SK-N-MC (cell line): ENCODE data around the gene DUSP16.

Experiments
- DNase-seq: peaks from one replicate; pipeline ENCODE4 v3.0.0-alpha.2; 2011; ENCODE audit warnings: low read depth, low spot score
- H3K27ac ChIP-seq: fragments of 200-600 bp; sonication (generic); 2 replicates; pipeline ENCODE4 v1.5.1; 2016; ENCODE audit warnings: mixed run types
- H3K36me3 ChIP-seq: fragments of 200-600 bp; sonication (generic); 2 replicates; pipeline ENCODE4 v1.6.1; 2017; ENCODE audit warnings: antibody characterized with exemption, low read length, mixed read lengths; ENCODE audit not compliant: insufficient read depth
- H3K4me3 ChIP-seq: fragments of 200-600 bp; sonication (generic); 2 replicates; pipeline ENCODE4 v1.5.1; 2016
- H3K9ac ChIP-seq: fragments of 200-600 bp; sonication (generic); 2 replicates; pipeline ENCODE4 v1.8.0; 2017; ENCODE audit warnings: mixed run types, mixed read lengths; ENCODE audit not compliant: insufficient read length
- H3K9me3 ChIP-seq: fragments of 200-600 bp; sonication (generic); 2 replicates; pipeline ENCODE4 v1.6.1; 2017; ENCODE audit warnings: low read depth, mild to moderate bottlenecking, antibody characterized with exemption, low read length, moderate library complexity, mixed read lengths
- EZH2 ChIP-seq: fragments of 200-600 bp; sonication (generic); IDR thresholded peaks from one replicate; pipeline ENCODE4 v1.6.1; 2017; ENCODE audit warnings: antibody characterized with exemption
- FOXP2 ChIP-seq: optimal IDR thresholded peaks from 2 replicates; pipeline ENCODE3; 2011; ENCODE audit warnings: mild to moderate bottlenecking, moderate library complexity; ENCODE audit not compliant: insufficient read depth; ENCODE audit errors: extremely low read length, control extremely low read depth
- POLR2AphosphoS5 ChIP-seq: IDR thresholded peaks from 2 replicates; pipeline ENCODE4 v1.6.1; 2012; ENCODE audit warnings: mild to moderate bottlenecking, low read depth, low read length, borderline replicate concordance

Gene DUSP16

DNA sequence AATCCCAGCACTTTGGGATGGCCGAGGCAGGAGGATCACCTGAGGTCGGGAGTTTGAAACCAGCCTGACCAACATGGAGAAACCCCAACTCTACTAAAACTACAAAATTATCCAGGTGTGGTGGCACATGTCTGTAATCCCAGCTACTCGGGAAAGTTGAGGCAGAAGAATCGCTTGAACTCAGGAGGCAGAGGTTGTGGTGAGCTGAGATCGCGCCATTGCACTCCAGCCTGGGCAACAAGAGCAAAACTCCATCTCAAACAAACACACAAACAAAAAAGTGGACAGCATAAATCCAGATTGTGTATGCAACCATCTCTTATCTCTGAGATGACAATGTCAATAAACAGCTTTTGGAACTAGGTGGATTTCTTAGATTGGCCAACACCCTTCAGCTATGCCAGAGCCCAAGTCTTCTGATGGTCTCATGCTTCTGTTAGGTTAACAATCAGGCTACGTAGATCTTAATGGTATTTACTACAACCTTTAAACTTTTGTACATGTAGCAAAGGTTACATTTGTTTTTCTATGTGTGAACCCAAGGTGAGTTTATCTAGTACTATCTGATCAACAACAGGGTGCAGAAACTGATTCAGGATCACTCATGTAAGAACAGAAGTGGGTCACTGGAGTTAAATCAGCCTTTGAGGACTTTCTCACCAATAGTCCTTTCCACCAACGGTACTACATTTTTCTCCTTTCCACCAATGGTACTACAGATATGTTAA is 73.7 kb downstream of the DUSP16 start:
- Histone ChIP-seq H3K9me3 (no peaks in the 10 kb centered on the region), H3K4me3 (no peak overlapping the region), H3K36me3 (peaks cover 3% of the 10 kb centered on the region; the same call in 1 of the 2 replicates), H3K27ac (no peak overlapping the region), H3K9ac (no peak overlapping the region)
- no peak for DNase-seq
- TF ChIP-seq EZH2: no peak
- TF ChIP-seq POLR2AphosphoS5: no peak
- TF ChIP-seq FOXP2: no peak

DNA sequence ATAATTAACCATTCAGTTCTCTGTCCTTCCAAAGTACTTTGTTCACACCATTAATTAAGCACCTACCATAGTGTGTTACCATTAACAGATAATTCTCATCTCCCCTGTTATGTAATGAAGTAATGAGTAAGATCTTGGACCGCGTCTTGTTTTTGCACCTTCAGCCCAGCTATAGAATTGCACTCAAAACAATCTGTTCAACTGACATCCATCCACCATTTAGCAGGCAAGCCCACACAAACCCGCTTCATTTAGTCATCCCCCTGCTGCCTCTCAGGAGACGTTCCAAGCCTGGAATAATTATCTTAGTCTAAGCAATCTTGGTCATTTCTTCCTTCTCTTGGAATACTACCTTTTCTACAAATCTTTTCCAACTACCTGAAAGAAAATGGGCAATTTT is 74.4 kb downstream of the DUSP16 start:
- no peak overlapping the region for H3K4me3 ChIP-seq
- H3K9ac ChIP-seq: no peak overlapping the region
- H3K9me3 ChIP-seq: no peaks in the 10 kb centered on the region
- no peak overlapping the region for H3K27ac ChIP-seq
- peaks cover 3% of the 10 kb centered on the region; the same call in 1 of the 2 replicates for H3K36me3 ChIP-seq
- TF ChIP-seq FOXP2: no peak
- no peak for TF ChIP-seq POLR2AphosphoS5
- TF ChIP-seq EZH2: no peak
- DNase-seq: no peak

DNA sequence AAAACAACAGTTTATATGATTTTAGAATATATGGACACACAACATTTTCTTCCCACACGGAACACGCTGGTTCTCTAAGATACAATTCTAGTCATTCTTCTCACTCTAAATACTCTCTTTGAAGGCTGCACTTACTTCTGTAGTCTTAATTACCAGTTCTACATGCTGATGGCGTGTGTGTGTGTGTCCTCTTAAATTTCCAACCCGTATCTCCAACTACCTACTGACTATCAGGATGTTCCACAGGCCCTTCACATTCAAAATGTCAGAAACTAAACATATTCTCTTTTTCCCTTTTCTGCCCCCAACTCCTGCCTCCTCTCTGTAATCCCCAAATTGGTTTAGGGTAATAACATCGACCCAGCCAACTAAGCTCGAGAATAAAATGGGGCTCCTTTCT is 75.2 kb downstream of the DUSP16 start:
- H3K4me3 ChIP-seq: no peak overlapping the region
- DNase-seq: no peak
- H3K9ac ChIP-seq: no peak overlapping the region
- TF ChIP-seq POLR2AphosphoS5: no peak
- TF ChIP-seq EZH2: no peak
- no peak for TF ChIP-seq FOXP2
- no peak overlapping the region for H3K27ac ChIP-seq
- H3K36me3 ChIP-seq: peaks cover 3% of the 10 kb centered on the region; the same call in 1 of the 2 replicates
- H3K9me3 ChIP-seq: no peaks in the 10 kb centered on the region

DNA sequence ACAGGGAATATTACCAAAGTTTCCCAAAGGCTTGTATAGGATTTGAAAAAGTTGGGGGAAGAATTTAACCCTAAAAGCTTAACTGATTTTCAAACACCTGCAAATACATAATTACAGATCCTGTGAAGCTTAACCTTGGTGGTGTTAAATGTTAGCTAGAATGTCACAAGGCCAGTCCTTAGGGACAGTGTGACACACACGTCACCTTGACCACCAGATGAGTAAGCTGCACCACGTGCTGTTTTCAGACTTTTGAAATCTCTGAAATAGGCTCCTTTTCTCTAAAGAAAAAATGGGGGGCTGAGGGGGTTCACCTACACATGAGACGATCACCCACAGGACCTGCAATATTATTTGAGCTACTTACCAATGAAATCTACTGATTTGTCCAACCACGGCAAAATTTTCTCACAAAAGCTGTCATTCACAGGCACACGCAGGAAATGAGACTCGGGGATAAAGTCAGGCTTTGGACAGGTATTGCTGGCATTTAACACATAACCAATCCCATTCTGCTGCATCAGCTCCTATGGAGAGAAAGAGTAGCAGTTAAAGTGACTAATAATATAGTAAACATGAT is 75.9 kb downstream of the DUSP16 start:
- H3K27ac ChIP-seq: no peak overlapping the region
- DNase-seq: no peak
- TF ChIP-seq EZH2 (no peak), FOXP2 (no peak), POLR2AphosphoS5 (no peak)
- H3K9ac ChIP-seq: no peak overlapping the region
- peaks cover 3% of the 10 kb centered on the region; the same call in 1 of the 2 replicates for H3K36me3 ChIP-seq
- no peak overlapping the region for H3K4me3 ChIP-seq
- H3K9me3 ChIP-seq: no peaks in the 10 kb centered on the region

DNA sequence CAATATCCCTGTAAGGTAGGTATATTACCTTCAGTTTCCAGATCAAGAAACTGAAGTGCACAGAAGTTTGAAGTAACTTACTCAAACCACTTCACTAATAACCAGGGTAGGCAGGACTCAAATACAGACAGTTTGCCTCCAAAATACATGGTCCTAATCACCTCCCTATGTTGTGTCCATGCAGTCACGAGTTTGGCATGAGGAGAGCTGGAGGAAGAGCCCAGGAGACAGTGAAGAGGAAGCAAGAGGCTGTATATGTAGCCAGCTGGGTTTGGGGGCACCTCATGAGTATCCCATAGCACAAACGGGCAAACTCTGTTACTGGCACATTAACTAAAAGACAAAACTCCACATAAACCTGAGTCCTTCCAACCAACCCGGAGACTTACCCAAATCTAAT is 79.2 kb downstream of the DUSP16 start:
- no peaks in the 10 kb centered on the region for H3K9me3 ChIP-seq
- H3K36me3 ChIP-seq: peaks cover 3% of the 10 kb centered on the region; the same call in 1 of the 2 replicates
- no peak for DNase-seq
- H3K27ac ChIP-seq: no peak overlapping the region
- no peak overlapping the region for H3K4me3 ChIP-seq
- H3K9ac ChIP-seq: no peak overlapping the region
- no peak for TF ChIP-seq FOXP2
- no peak for TF ChIP-seq POLR2AphosphoS5
- no peak for TF ChIP-seq EZH2

DNA sequence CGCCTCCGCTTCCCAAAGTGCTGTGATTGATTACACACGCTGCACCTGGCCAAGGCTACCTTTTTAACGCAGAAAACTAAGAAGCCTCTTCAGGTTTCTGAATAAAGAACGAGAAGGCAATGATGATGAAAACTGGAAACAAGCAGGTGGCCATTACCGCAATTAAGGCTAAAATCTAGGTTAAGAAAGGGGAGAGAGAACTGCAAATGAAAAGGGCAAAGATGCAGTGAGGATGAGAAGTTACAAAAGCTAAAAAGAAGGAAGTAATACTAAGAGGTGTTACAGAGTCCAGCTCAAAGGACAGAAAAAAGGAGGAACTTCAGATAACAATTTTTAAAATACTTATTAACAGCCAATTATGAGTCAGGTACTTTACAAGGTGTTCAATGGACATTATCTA is 79.7 kb downstream of the DUSP16 start:
- Histone ChIP-seq H3K4me3 (no peak overlapping the region), H3K27ac (no peak overlapping the region), H3K36me3 (peaks cover 3% of the 10 kb centered on the region; the same call in 1 of the 2 replicates), H3K9me3 (no peaks in the 10 kb centered on the region), H3K9ac (no peak overlapping the region)
- no peak for DNase-seq
- TF ChIP-seq EZH2: no peak
- TF ChIP-seq POLR2AphosphoS5: no peak
- no peak for TF ChIP-seq FOXP2

DNA sequence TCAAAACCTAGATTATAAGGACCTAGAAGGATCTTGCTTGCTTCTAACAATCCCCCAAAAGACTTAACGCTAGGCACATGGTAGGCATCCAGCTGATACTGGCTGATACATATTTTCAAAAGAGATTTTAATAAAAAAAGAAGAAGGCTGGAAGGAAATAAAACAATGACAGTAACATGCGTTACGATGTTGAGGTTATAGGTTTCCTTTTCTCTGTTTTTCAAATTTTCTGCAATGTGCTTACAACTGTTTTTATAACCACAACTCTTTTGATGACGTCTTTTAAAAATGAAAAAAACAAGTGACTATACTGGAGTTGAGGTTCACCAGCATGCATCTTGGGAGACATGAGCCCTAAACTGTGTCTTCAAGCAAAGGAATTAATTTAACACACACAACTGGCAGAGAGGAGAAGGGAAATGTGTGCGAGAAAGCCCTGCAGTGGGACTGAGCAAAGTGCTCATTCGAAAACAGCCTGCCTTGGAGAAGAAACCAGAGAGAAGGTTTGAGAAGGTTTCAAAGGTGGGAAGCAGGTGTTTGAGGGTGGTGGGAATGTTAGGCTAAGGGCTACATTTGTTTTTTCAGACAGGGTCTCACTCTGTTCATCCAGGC is 80.4 kb downstream of the DUSP16 start:
- Histone ChIP-seq H3K27ac (no peak overlapping the region), H3K9ac (no peak overlapping the region), H3K9me3 (no peaks in the 10 kb centered on the region), H3K36me3 (peaks cover 7% of the 10 kb centered on the region; the same call in 1 of the 2 replicates), H3K4me3 (no peak overlapping the region)
- TF ChIP-seq EZH2: no peak
- TF ChIP-seq FOXP2: no peak
- TF ChIP-seq POLR2AphosphoS5: no peak
- no peak for DNase-seq

DNA sequence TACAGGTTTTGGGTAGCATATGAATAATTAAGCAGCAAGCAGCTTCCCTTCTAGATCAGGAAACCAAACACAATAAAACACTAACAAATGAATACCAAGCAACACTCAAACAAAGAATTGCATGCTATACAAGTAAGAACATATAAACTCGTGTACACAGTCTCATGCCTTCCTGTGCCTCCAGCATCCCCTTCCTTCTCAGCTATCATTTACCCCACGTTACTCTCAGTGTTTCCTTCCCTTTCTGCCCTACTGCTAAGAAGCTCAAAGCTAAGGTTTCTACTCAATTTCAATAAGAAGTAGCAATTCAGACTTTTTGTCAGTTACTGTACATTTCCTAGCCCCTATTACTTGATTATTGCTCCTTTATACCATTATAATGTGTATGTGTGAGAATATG is 81.0 kb downstream of the DUSP16 start:
- Histone ChIP-seq H3K36me3 (peaks cover 10% of the 10 kb centered on the region; the same call in 1 of the 2 replicates), H3K4me3 (no peak overlapping the region), H3K9ac (no peak overlapping the region), H3K9me3 (no peaks in the 10 kb centered on the region), H3K27ac (no peak overlapping the region)
- no peak for TF ChIP-seq EZH2
- TF ChIP-seq POLR2AphosphoS5: no peak
- no peak for TF ChIP-seq FOXP2
- no peak for DNase-seq

DNA sequence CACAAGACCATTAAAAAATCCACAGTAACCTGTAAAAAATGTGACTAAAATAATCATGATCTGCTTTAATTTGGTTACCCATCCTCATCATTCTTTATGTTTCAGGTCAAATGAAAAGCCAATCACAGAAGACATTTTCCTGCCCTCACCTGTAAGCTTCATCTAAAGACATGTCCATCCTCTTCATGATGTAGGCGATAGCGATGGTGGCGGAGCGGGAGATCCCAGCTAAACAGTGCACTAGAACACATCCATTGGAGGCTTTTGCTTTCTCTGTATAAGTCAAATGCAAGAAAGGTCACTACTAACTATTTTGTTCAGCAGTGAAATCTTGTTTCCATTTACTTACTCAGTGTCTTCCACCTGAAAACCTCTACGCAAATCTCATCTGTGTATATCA is 82.6 kb downstream of the DUSP16 start:
- H3K9ac ChIP-seq: no peak overlapping the region
- no peak overlapping the region for H3K27ac ChIP-seq
- H3K9me3 ChIP-seq: no peaks in the 10 kb centered on the region
- no peak for TF ChIP-seq FOXP2
- TF ChIP-seq EZH2: no peak
- no peak for TF ChIP-seq POLR2AphosphoS5
- H3K4me3 ChIP-seq: no peak overlapping the region
- no peak for DNase-seq
- H3K36me3 ChIP-seq: peaks cover 7% of the 10 kb centered on the region; the same call in 1 of the 2 replicates
